ENCODE measurements around the gene ARHGEF12.

GRCh38 chr11:120306519-120307242 lies 29.5 kb upstream of the ARHGEF12 start:
- TF ChIP-seq CTCF (IDR thresholded peaks at IDR 0.05) (no peak), POLR2A (IDR thresholded peaks at IDR 0.05) (no peak)
